Lung (tissue), 12 donors: Measurements from ENCODE around the gene LIPA. TPM values are rescaled to one million over a fixed set of nuclear protein-coding genes. Genes with fewer than 3 reads are reported as not detected.

Source experiments
- ATAC-seq: fragments of 200-7000 bp; cut with Tn5 transposase; one replicate; pipeline ENCODE4 v1.9.1; 2020; ENCODE audit warnings: moderate number of reproducible peaks; ENCODE audit not compliant: insufficient read depth, low FRiP score
- DNase-seq, 3 donors: peaks; one replicate each; pipeline ENCODE4 v3.0.0-alpha.2; 2013 to 2017
- H3K27ac ChIP-seq, 2 donors: one replicate each; pipeline ENCODE4 v1.5.1; 2013; ENCODE audit warnings: mild to moderate bottlenecking in 2 of 2, moderate library complexity in 2 of 2, control low read depth in 1 of 2, inconsistent platforms in 1 of 2, low read depth in 1 of 2, low read length in 1 of 2
- H3K27me3 ChIP-seq, 3 donors: one replicate each; pipeline ENCODE4 v1.5.1; 2013; ENCODE audit warnings: low read length in 2 of 3; ENCODE audit not compliant: control insufficient read depth in 3 of 3, insufficient read depth in 3 of 3
- H3K36me3 ChIP-seq, 4 donors: one replicate each; pipeline ENCODE4 v1.5.1; 2013; ENCODE audit warnings: low read length in 4 of 4, mild to moderate bottlenecking in 1 of 4, moderate library complexity in 1 of 4; ENCODE audit not compliant: control insufficient read depth in 4 of 4, insufficient read depth in 4 of 4
- H3K4me1 ChIP-seq, 5 donors: one replicate each; pipeline ENCODE4 v1.5.1; 2013; ENCODE audit warnings: low read length in 5 of 5, mild to moderate bottlenecking in 2 of 5, moderate library complexity in 1 of 5; ENCODE audit not compliant: control insufficient read depth in 5 of 5, insufficient read depth in 5 of 5
- H3K4me3 ChIP-seq: one replicate; pipeline ENCODE4 v1.5.1; 2013; ENCODE audit warnings: mild to moderate bottlenecking, control low read depth, moderate library complexity
- H3K9ac ChIP-seq, 2 donors: one replicate each; pipeline ENCODE4 v1.5.1; 2013; ENCODE audit warnings: low read length in 2 of 2, control low read depth in 1 of 2; ENCODE audit not compliant: insufficient read depth in 1 of 2
- H3K9me3 ChIP-seq, 4 donors: one replicate each; pipeline ENCODE4 v1.5.1; 2013; ENCODE audit warnings: low read length in 3 of 4, mild to moderate bottlenecking in 1 of 4, moderate library complexity in 1 of 4; ENCODE audit not compliant: control insufficient read depth in 4 of 4, insufficient read depth in 3 of 4
- CTCF ChIP-seq: IDR thresholded peaks from 2 replicates; pipeline ENCODE4 v1.5.1; 2012; ENCODE audit warnings: mild to moderate bottlenecking; ENCODE audit errors: control extremely low read depth, extremely low read depth
- WGBS, 2 donors: extraction: QIAGEN DNeasy Blood & Tissue Kit; methylation state at CpG; one replicate each; pipeline ENCODE4 v1.1.7; 2013; 5-methylcytosine and 5-hydroxymethylcytosine counted together
- polyA plus RNA-seq, 2 donors: library from polyadenylated mRNA; stranded (reverse); fragments of 200-250 nt; gene quantifications; one replicate each; pipeline ENCODE4 v1.2.1, GENCODE V29; 2013
- total RNA-seq, 2 donors: library from RNA; depleted of rRNA in 1 of 2; stranded (reverse); fragments of >200 nt in 1 of 2; gene quantifications; one replicate each; pipeline ENCODE4 v1.2.1, GENCODE V29; 2014 to 2021
- donor health status: control.
- donor health status: control.
- donor health status: Bipolar disorder and iron deficiency.
- donor health status: healthy.
- donor health status: DM: yes; HTN: yes; CAD: no.

LIPA gene
- total and polyA plus RNA-seq, 4 donors: 24.0 to 140 (median 71.7) TPM

- TF ChIP-seq CTCF: no peak
- Histone ChIP-seq H3K27ac (peak overlapping the region; percentile 38 to 45), H3K4me3 (no peak overlapping the region), H3K36me3 (no peaks in the 10 kb centered on the region), H3K9ac (peak overlapping the region in 1 of 2 donors; percentile 17), H3K9me3 (no peaks in the 10 kb centered on the region), H3K27me3 (no peaks in the 10 kb centered on the region), H3K4me1 (peaks cover 3 to 37% (median 31%) of the 10 kb centered on the region in 5 donors)
- DNase-seq (peak in 2 of 3 donors; percentile 51 to 57), ATAC-seq (no peak)
- 28 to 30% methylated on average over 1 of the region's 1 CpG for WGBS, 2 donors
Observed at GRCh38 chr10:89279421-89279869, 27.9 kb upstream of the LIPA start.

GRCh38 chr10:89278900-89279392, 27.4 kb upstream of the LIPA start:
- ATAC-seq (no peak), DNase-seq (no peak)
- Histone ChIP-seq H3K4me3 (no peak overlapping the region), H3K9ac (peak overlapping the region in 1 of 2 donors; percentile 17), H3K4me1 (peaks cover 3 to 32% (median 28%) of the 10 kb centered on the region in 5 donors), H3K9me3 (no peaks in the 10 kb centered on the region), H3K27me3 (no peaks in the 10 kb centered on the region), H3K27ac (peak overlapping the region; percentile 38 to 45), H3K36me3 (no peaks in the 10 kb centered on the region)
- TF ChIP-seq CTCF: no peak

GRCh38 chr10:89278034-89278535, 26.5 kb upstream of the LIPA start:
- peak; percentile 73 for ATAC-seq
- peak; percentile 49 to 94 (median 91) for DNase-seq
- Histone ChIP-seq H3K4me3 (no peak overlapping the region), H3K9ac (peak overlapping the region in 1 of 2 donors; percentile 73), H3K36me3 (no peaks in the 10 kb centered on the region), H3K9me3 (no peaks in the 10 kb centered on the region), H3K27ac (peak overlapping the region; percentile 63 to 89), H3K27me3 (no peaks in the 10 kb centered on the region), H3K4me1 (peaks cover 3 to 25% (median 21%) of the 10 kb centered on the region in 5 donors)
- WGBS, 2 donors: 29 to 75% methylated on average over 1 of the region's 1 CpG
- no peak for TF ChIP-seq CTCF
